ENCODE measurements around the gene TSC22D2. TPM values are rescaled to one million over a fixed set of nuclear protein-coding genes. Genes with fewer than 3 reads are reported as not detected.

The TSC22D2 gene
- total RNA-seq, 1 experiment from 2014 or later = 43.1 TPM

DNA sequence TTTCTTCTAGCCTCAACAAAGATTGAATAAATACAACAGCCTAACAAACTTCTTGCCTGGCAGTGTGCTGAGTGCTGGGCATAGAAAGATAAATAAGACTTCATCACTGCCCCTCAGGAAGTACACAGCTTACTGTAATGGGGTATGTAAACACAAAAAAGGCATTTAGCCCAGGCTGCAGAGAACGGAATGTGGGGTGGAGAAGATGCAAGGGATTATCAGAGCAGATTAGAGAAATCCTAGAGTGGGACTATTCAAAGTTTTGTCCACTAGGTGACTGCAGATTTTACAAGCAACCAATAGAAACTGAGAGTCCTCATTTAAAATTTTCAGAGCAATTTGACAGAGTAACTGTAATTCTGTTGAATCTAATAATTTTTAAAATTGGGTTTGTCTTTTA lies 35.4 kb upstream of the TSC22D2 start:
- Histone ChIP-seq H3K4me1 (ENCODE audit: control insufficient read depth, insufficient read depth, low read length) (peaks cover 65% of the 10 kb centered on the region), H3K4me3 (ENCODE audit: low read depth in 2 of 2, low read length in 2 of 2) (peak overlapping the region in 1 of 2 experiments; percentile 5; a peak in 1 of 4 replicates), H3K36me3 (ENCODE audit: control insufficient read depth, insufficient read depth, low read length) (no peaks in the 10 kb centered on the region), H3K27ac (ENCODE audit: low read length) (peak overlapping the region; percentile 100), H3K9me3 (ENCODE audit: control insufficient read depth, insufficient read depth, low read depth, low read length) (no peaks in the 10 kb centered on the region), H3K27me3 (ENCODE audit: control insufficient read depth, insufficient read depth, low read length) (no peaks in the 10 kb centered on the region)
- POLR2A ChIA-PET = interaction anchor here (0.5 kb wide), 1 partner anchor 36 kb away, joined by 8 read pairs; no protein-coding TSS in a partner anchor
- ATAC-seq (peak; percentile 17), DNase-seq (ENCODE audit: low read depth, low spot score) (no peak)
- BruUV-seq (replicated peaks) = no TSS peak
- CTCF ChIA-PET = interaction anchor here (0.7 to 0.9 kb wide), 2 partner anchors 11 to 125 kb away, joined by 3 to 4 read pairs; no protein-coding TSS in a partner anchor
- TF ChIP-seq TCF7L2 (IDR thresholded peaks at IDR 0.05; ENCODE audit: low read depth, low read length) = no peak
- TF ChIP-seq, protein P1, sequence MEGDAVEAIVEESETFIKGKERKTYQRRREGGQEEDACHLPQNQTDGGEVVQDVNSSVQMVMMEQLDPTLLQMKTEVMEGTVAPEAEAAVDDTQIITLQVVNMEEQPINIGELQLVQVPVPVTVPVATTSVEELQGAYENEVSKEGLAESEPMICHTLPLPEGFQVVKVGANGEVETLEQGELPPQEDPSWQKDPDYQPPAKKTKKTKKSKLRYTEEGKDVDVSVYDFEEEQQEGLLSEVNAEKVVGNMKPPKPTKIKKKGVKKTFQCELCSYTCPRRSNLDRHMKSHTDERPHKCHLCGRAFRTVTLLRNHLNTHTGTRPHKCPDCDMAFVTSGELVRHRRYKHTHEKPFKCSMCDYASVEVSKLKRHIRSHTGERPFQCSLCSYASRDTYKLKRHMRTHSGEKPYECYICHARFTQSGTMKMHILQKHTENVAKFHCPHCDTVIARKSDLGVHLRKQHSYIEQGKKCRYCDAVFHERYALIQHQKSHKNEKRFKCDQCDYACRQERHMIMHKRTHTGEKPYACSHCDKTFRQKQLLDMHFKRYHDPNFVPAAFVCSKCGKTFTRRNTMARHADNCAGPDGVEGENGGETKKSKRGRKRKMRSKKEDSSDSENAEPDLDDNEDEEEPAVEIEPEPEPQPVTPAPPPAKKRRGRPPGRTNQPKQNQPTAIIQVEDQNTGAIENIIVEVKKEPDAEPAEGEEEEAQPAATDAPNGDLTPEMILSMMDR (IDR thresholded peaks at IDR 0.05) = peak; percentile 55
- in situ Hi-C loops (cut with HindIII; ENCODE audit: low pct_unique_long_range_greater_than_20kb, low sequenced_read_pairs) (no loop called here), intact Hi-C loops (cut with micrococcal nuclease; ENCODE audit: unreplicated experiment) (loop anchor here (2.0 kb wide), 1 partner anchor 42 kb away; no protein-coding TSS in a partner anchor)

- intact Hi-C loops (cut with micrococcal nuclease; ENCODE audit: unreplicated experiment) (loop anchor here (2.0 kb wide), 1 partner anchor 41 kb away; no protein-coding TSS in a partner anchor), in situ Hi-C loops (cut with HindIII; ENCODE audit: low pct_unique_long_range_greater_than_20kb, low sequenced_read_pairs) (no loop called here)
- Histone ChIP-seq H3K27me3 (ENCODE audit: control insufficient read depth, insufficient read depth, low read length) (no peaks in the 10 kb centered on the region), H3K36me3 (ENCODE audit: control insufficient read depth, insufficient read depth, low read length) (no peaks in the 10 kb centered on the region), H3K4me3 (ENCODE audit: low read depth in 2 of 2, low read length in 2 of 2) (peak overlapping the region; percentile 33 to 41), H3K4me1 (ENCODE audit: control insufficient read depth, insufficient read depth, low read length) (peaks cover 64% of the 10 kb centered on the region), H3K27ac (ENCODE audit: low read length) (peak overlapping the region; percentile 100), H3K9me3 (ENCODE audit: control insufficient read depth, insufficient read depth, low read depth, low read length) (no peaks in the 10 kb centered on the region)
- no TSS peak for BruUV-seq (replicated peaks)
- ChIA-PET CTCF (interaction anchor here (0.7 kb wide), 1 partner anchor 11 kb away, joined by 3 read pairs; no protein-coding TSS in a partner anchor), POLR2A (interaction anchor here (0.5 to 0.6 kb wide), 3 partner anchors 34 to 71 kb away, joined by 4 to 8 read pairs (median 6); no protein-coding TSS in a partner anchor)
- DNase-seq (ENCODE audit: low read depth, low spot score) (no peak), ATAC-seq (no peak)
- no peak for TF ChIP-seq REST (IDR thresholded peaks at IDR 0.05; ENCODE audit: insufficient read depth in 1 of 2, low read depth in 2 of 2, low read length in 1 of 2)
- TF ChIP-seq, protein P1 (IDR thresholded peaks at IDR 0.05) = no peak
- TF ChIP-seq TCF7L2 (IDR thresholded peaks at IDR 0.05; ENCODE audit: low read depth, low read length) = no peak
- TF ChIP-seq SIN3A (IDR thresholded peaks at IDR 0.05; ENCODE audit: borderline replicate concordance, insufficient read depth, low read depth, low read length) = no peak
- no peak for TF ChIP-seq POLR2AphosphoS5 (IDR thresholded peaks at IDR 0.05; ENCODE audit: low read depth, low read length)
Measured at GRCh38 chr3:150373234-150373875, 34.7 kb upstream of the TSC22D2 start.
